ENCODE data around the gene WWC2. TPM values are rescaled to one million over a fixed set of nuclear protein-coding genes. Genes with fewer than 3 reads are reported as not detected.

The WWC2 gene
- total and polyA plus RNA-seq, 2 experiments from 2014 or later = 50.5 to 74.2 TPM

- TF ChIP-seq ZNF462 (CRISPR knock-in tag; IDR thresholded peaks at IDR 0.05) (no peak), ZNF114 (CRISPR knock-in tag; IDR thresholded peaks at IDR 0.05) (no peak), JUNB (IDR thresholded peaks at IDR 0.05; ENCODE audit: unreplicated experiment) (no peak), CREB1 (CRISPR knock-in tag; IDR thresholded peaks at IDR 0.05; ENCODE audit: low read depth) (no peak), NANOG (IDR thresholded peaks at IDR 0.05; ENCODE audit: borderline replicate concordance) (no peak), EZH2phosphoT487 (IDR thresholded peaks at IDR 0.05; ENCODE audit: unreplicated experiment) (no peak), CTCF (conservative IDR thresholded peaks at IDR 0.05; ENCODE audit: low read depth in 2 of 2) (no peak)
- TF ChIP-seq, protein P1, sequence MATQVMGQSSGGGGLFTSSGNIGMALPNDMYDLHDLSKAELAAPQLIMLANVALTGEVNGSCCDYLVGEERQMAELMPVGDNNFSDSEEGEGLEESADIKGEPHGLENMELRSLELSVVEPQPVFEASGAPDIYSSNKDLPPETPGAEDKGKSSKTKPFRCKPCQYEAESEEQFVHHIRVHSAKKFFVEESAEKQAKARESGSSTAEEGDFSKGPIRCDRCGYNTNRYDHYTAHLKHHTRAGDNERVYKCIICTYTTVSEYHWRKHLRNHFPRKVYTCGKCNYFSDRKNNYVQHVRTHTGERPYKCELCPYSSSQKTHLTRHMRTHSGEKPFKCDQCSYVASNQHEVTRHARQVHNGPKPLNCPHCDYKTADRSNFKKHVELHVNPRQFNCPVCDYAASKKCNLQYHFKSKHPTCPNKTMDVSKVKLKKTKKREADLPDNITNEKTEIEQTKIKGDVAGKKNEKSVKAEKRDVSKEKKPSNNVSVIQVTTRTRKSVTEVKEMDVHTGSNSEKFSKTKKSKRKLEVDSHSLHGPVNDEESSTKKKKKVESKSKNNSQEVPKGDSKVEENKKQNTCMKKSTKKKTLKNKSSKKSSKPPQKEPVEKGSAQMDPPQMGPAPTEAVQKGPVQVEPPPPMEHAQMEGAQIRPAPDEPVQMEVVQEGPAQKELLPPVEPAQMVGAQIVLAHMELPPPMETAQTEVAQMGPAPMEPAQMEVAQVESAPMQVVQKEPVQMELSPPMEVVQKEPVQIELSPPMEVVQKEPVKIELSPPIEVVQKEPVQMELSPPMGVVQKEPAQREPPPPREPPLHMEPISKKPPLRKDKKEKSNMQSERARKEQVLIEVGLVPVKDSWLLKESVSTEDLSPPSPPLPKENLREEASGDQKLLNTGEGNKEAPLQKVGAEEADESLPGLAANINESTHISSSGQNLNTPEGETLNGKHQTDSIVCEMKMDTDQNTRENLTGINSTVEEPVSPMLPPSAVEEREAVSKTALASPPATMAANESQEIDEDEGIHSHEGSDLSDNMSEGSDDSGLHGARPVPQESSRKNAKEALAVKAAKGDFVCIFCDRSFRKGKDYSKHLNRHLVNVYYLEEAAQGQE (IDR thresholded peaks at IDR 0.05; ENCODE audit: unreplicated experiment) = no peak
- TF ChIP-seq, protein P2, sequence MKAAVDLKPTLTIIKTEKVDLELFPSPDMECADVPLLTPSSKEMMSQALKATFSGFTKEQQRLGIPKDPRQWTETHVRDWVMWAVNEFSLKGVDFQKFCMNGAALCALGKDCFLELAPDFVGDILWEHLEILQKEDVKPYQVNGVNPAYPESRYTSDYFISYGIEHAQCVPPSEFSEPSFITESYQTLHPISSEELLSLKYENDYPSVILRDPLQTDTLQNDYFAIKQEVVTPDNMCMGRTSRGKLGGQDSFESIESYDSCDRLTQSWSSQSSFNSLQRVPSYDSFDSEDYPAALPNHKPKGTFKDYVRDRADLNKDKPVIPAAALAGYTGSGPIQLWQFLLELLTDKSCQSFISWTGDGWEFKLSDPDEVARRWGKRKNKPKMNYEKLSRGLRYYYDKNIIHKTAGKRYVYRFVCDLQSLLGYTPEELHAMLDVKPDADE (IDR thresholded peaks at IDR 0.05) = no peak
Measured at GRCh38 chr4:183326853-183327252, 227.8 kb downstream of the WWC2 start (continued).
